ENCODE results near the gene SLC37A1. TPM values are rescaled to one million over a fixed set of nuclear protein-coding genes. Genes with fewer than 3 reads are reported as not detected.

The SLC37A1 gene
- total RNA-seq, 1 experiment from 2014 or later: 37.7 TPM

GRCh38 chr21:42521384-42521783 lies 7.7 kb downstream of the SLC37A1 start:
- Histone ChIP-seq H3K4me1 (ENCODE audit: insufficient read depth, low read length) (peaks cover 4% of the 10 kb centered on the region; the same call in 1 of the 2 replicates), H3K79me2 (ENCODE audit: insufficient read depth, low read length) (no peaks in the 10 kb centered on the region), H3K14ac (ENCODE audit: insufficient read depth, low read length) (no peak overlapping the region), H3K23ac (ENCODE audit: insufficient read length, low read depth, low read length) (no peak overlapping the region), H3K27ac (ENCODE audit: insufficient read length, low read depth, low read length) (no peak overlapping the region), H3K79me1 (ENCODE audit: insufficient read depth, low read depth, low read length, poor library complexity, severe bottlenecking) (no peaks in the 10 kb centered on the region), H2BK15ac (ENCODE audit: low read depth, low read length) (no peak overlapping the region), H3K9ac (ENCODE audit: extremely low read depth, insufficient read length, low read length) (no peak overlapping the region), H2BK12ac (ENCODE audit: insufficient read length, low read depth, low read length) (no peak overlapping the region), H3K18ac (ENCODE audit: insufficient read length, low read depth, low read length) (no peak overlapping the region), H2BK120ac (ENCODE audit: low read depth, low read length, poor library complexity, severe bottlenecking) (no peak overlapping the region), H4K20me1 (ENCODE audit: control insufficient read depth, insufficient read depth, insufficient read length) (no peaks in the 10 kb centered on the region), H3K9me3 (ENCODE audit: control insufficient read depth, low read depth, low read length) (no peaks in the 10 kb centered on the region), H3K27me3 (ENCODE audit: insufficient read depth, low read length) (no peaks in the 10 kb centered on the region), H4K91ac (ENCODE audit: insufficient read length, low read depth, low read length) (no peak overlapping the region), H3K56ac (ENCODE audit: insufficient read length, low read depth, low read length) (no peak overlapping the region), H4K5ac (ENCODE audit: insufficient read length, low read depth, low read length) (no peak overlapping the region), H2AK5ac (ENCODE audit: insufficient read length, low read length) (no peak overlapping the region), H3K23me2 (ENCODE audit: insufficient read length, low read depth, low read length, poor library complexity, severe bottlenecking) (no peaks in the 10 kb centered on the region), H4K8ac (replicated peaks; ENCODE audit: insufficient read length, low read depth, low read length) (no peak overlapping the region), H3K4me2 (ENCODE audit: insufficient read depth, insufficient read length, low read length) (no peak overlapping the region), H2AFZ (ENCODE audit: low read length) (no peak overlapping the region), H3K4ac (ENCODE audit: low read depth, low read length) (no peak overlapping the region), H2BK20ac (ENCODE audit: low read depth, low read length, poor library complexity, severe bottlenecking) (no peak overlapping the region), H3T11ph (ENCODE audit: low read length) (no peak overlapping the region), H2BK5ac (ENCODE audit: insufficient read length, low read length) (no peak overlapping the region)
- no peaks in the 10 kb centered on the region for H3K9me3 Mint-ChIP-seq
- no peak overlapping the region for H3K27ac Mint-ChIP-seq
- H3K36me3 Mint-ChIP-seq (ENCODE audit: insufficient read depth in 1 of 3, low read depth in 3 of 3): peaks cover 13 to 73% (median 47%) of the 10 kb centered on the region in 3 experiments; a peak in 6 of 7 replicates
- H3K4me3 Mint-ChIP-seq: no peak overlapping the region
- WGBS (ENCODE audit: extremely low coverage, insufficient read length, low lambda C conversion rate): no CpG with 5 or more reads among the region's 1 CpG
- no peaks in the 10 kb centered on the region for H3K27me3 Mint-ChIP-seq (ENCODE audit: low read depth)
- TF ChIP-seq CTCF (conservative IDR thresholded peaks at IDR 0.05): no peak
- DNase-seq: no peak
- H3K4me1 Mint-ChIP-seq: peaks cover 52 to 62% of the 10 kb centered on the region in 2 experiments
